LNCAP (cell line): Measurements from ENCODE around the gene RBM20.

ENCODE experiments used
- CTCF ChIP-seq: fragments of 450-650 bp; IDR thresholded peaks from 2 replicates; pipeline ENCODE4 v1.5.1; 2017; ENCODE audit warnings: mild to moderate bottlenecking

RBM20 gene

GRCh38 chr10:110696436-110696835, 52.3 kb downstream of the RBM20 start:
- no peak for TF ChIP-seq CTCF

GRCh38 chr10:110698340-110698739, 54.2 kb downstream of the RBM20 start:
- no peak for TF ChIP-seq CTCF

DNA sequence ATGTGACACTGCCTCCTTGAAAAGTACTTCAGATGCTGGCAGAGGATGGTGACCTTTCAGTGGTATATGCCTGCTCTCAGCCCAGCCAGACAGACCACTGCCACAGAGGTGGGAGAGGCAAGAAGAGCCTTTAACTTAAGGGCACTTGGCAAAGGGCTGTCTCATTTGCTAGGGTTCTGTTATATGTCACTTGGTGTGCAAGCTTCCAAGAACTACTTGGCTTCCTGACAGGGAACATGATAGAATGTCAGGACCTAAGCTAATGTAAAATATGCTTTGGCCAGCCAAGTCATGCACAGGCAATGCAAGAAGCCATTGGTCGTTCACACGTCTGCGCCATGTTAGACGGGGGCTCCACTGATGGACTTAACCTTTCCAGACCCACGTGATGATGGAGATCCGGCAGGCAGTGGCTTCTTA, 54.7 kb downstream of the RBM20 start:
- TF ChIP-seq CTCF = no peak

DNA sequence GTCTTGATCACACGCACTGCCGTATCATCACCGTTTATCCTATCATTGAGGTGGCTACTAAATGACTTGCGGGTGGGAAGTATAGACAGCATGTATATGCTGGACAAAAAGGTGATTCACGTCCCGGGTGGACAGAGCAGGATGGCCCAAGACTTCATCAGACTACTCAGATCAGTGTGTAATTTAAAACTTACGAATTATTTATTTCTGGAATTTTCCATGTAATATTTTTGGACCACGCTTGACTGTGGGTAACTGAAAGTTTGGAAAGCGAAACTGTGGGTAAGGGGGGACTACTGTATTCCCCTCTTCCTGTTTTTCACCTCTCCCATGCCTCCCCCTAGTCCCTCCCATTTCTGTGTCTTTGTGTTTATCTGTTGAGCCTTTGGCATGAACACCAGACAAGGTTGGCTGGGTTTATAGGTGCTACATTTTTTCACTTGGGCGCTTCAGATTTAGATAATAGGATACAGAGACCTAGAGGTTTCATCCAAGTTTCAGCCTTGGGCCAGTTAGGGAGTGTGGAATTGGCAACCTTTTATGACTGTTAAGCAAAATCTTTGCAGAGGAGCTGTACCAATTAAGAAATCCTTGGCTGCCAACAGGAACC, 55.8 kb downstream of the RBM20 start:
- TF ChIP-seq CTCF = no peak

GRCh38 chr10:110700947-110701616, 56.9 kb downstream of the RBM20 start:
- no peak for TF ChIP-seq CTCF

GRCh38 chr10:110701617-110701971, 57.5 kb downstream of the RBM20 start:
- TF ChIP-seq CTCF = no peak

GRCh38 chr10:110704070-110704469, 59.9 kb downstream of the RBM20 start:
- no peak for TF ChIP-seq CTCF
